Breast epithelium (tissue), 4 donors: Measurements from ENCODE around the gene PPOX. TPM values are rescaled to one million over a fixed set of nuclear protein-coding genes. Genes with fewer than 3 reads are reported as not detected.

Experiments
- DNase-seq, 2 donors: peaks; one replicate each; pipeline ENCODE4 v3.0.0-alpha.2; 2019; ENCODE audit warnings: low spot score in 2 of 2
- H3K27ac ChIP-seq, 2 donors: fragments of 200-600 bp; sonication (generic) in 1 of 2; one replicate each; pipeline ENCODE4 v1.5.1; 2016 to 2019; ENCODE audit warnings: mild to moderate bottlenecking in 1 of 2
- H3K27me3 ChIP-seq, 2 donors: fragments of 200-600 bp; sonication (generic) in 1 of 2; one replicate each; pipeline versions ENCODE4 v1.5.1 to v1.6.0; 2017 to 2019; ENCODE audit warnings: control low read depth in 1 of 2, mild to moderate bottlenecking in 1 of 2
- H3K36me3 ChIP-seq: fragments of 200-600 bp; one replicate; pipeline ENCODE4 v1.5.1; 2019
- H3K4me1 ChIP-seq, 2 donors: fragments of 200-600 bp; sonication (generic); one replicate each; pipeline ENCODE4 v1.5.1; 2016 to 2019; ENCODE audit warnings: control low read depth in 1 of 2
- H3K4me3 ChIP-seq, 3 donors: fragments of 200-600 bp; sonication (generic); 1 replicate in 2 of 3; 2 replicates in 1 of 3; pipeline ENCODE4 v1.5.1; 2016 to 2019; ENCODE audit warnings: mild to moderate bottlenecking in 3 of 3, moderate library complexity in 2 of 3
- H3K9me3 ChIP-seq, 2 donors: fragments of 200-600 bp; sonication (generic) in 1 of 2; one replicate each; pipeline ENCODE4 v1.5.1; 2016 to 2019; ENCODE audit warnings: control low read depth in 1 of 2
- CTCF ChIP-seq, 3 donors: fragments of 450-650 bp; IDR thresholded peaks; one replicate each; pipeline ENCODE4 v1.5.1; 2016 to 2017; ENCODE audit warnings: antibody characterized with exemption in 3 of 3, mild to moderate bottlenecking in 3 of 3, moderate library complexity in 3 of 3
- POLR2A ChIP-seq: fragments of 450-650 bp; IDR thresholded peaks from one replicate; pipeline ENCODE4 v1.6.1; 2016; ENCODE audit warnings: antibody characterized with exemption, mild to moderate bottlenecking, moderate library complexity
- POLR2AphosphoS5 ChIP-seq, 3 donors: sonication (generic); formaldehyde crosslinking; IDR thresholded peaks; one replicate each; pipeline ENCODE4 v1.6.1; 2017; ENCODE audit warnings: antibody characterized with exemption in 3 of 3
- intact Hi-C: fragments of 100-400 bp; cut with DNase I; formaldehyde crosslinking; loops from one replicate; pipeline ENCODE4 v1.15.1; 2023; ENCODE audit warnings: low total_unique reads
- total RNA-seq, 3 donors: library from RNA; depleted of rRNA; stranded (reverse); fragments of >200 nt; gene quantifications; one replicate each; pipeline ENCODE4 v1.1.0, GENCODE V29; 2016

The PPOX gene
- 10 to 100 TPM; 19.5 to 26.8 (median 25.2) TPM for total RNA-seq

GRCh38 chr1:161165742-161166668 is at the start of gene PPOX:
Gene PPOX (plus strand): TSS chr1:161166426. CDS start chr1:161166848, 422 bp downstream.
- H3K9me3 ChIP-seq = no peaks in the 10 kb centered on the region
- H3K4me1 ChIP-seq = peaks cover 0 to 9% of the 10 kb centered on the region in 2 donors
- TF ChIP-seq CTCF (IDR thresholded peaks at IDR 0.05) (peak; percentile 9 to 33 (median 31)), POLR2AphosphoS5 (IDR thresholded peaks at IDR 0.05) (peak; percentile 73 to 90 (median 85)), POLR2A (peak; percentile 32)
- DNase-seq = peak; percentile 97 to 98
- peak within 1 kb of the TSS; percentile 54 to 88 (median 86) for H3K4me3 ChIP-seq
- H3K27me3 ChIP-seq = no peaks in the 10 kb centered on the region
- no peaks in the 10 kb centered on the region for H3K36me3 ChIP-seq
- peak within 1 kb of the TSS; percentile 92 to 93 for H3K27ac ChIP-seq
- intact Hi-C loops = no loop called here

GRCh38 chr1:161117759-161118581 is 48.3 kb upstream of the PPOX start, which contains the start of the genes NIT1 and PFDN2:
Gene NIT1 (plus strand): TSS chr1:161118105. CDS start chr1:161118177, 72 bp downstream.
Gene PFDN2 (minus strand): TSS chr1:161118037. CDS start chr1:161118026, 11 bp downstream.
- TF ChIP-seq CTCF (IDR thresholded peaks at IDR 0.05) (no peak), POLR2AphosphoS5 (IDR thresholded peaks at IDR 0.05) (peak; percentile 91 to 98 (median 96)), POLR2A (peak; percentile 86)
- Histone ChIP-seq H3K4me3 (peak within 1 kb of the TSS; percentile 72 to 88 (median 79)), H3K9me3 (no peaks in the 10 kb centered on the region), H3K27ac (peak within 1 kb of the TSS; percentile 87 to 95), H3K36me3 (peaks cover 4% of the 10 kb centered on the region), H3K27me3 (no peaks in the 10 kb centered on the region), H3K4me1 (peaks cover 8 to 25% of the 10 kb centered on the region in 2 donors)
- intact Hi-C loops = loop anchor here (10.0 kb wide), 1 partner anchor 393 kb away; no protein-coding TSS in a partner anchor
- peak; percentile 76 to 81 for DNase-seq

GRCh38 chr1:161119092-161119903 is 46.9 kb upstream of the PPOX start:
- Histone ChIP-seq H3K4me1 (peaks cover 8 to 25% of the 10 kb centered on the region in 2 donors), H3K9me3 (no peaks in the 10 kb centered on the region), H3K27me3 (no peaks in the 10 kb centered on the region), H3K27ac (peak overlapping the region; percentile 87 to 95), H3K4me3 (peak overlapping the region in 2 of 3 donors; percentile 72 to 79), H3K36me3 (peaks cover 4% of the 10 kb centered on the region)
- intact Hi-C loops = loop anchor here (10.0 kb wide), 1 partner anchor 394 kb away; no protein-coding TSS in a partner anchor
- TF ChIP-seq POLR2A (no peak), POLR2AphosphoS5 (IDR thresholded peaks at IDR 0.05) (peak in 1 of 3 donors; percentile 8), CTCF (IDR thresholded peaks at IDR 0.05) (peak in 1 of 3 donors; percentile 44)
- peak in 1 of 2 donors; percentile 56 for DNase-seq

GRCh38 chr1:161121042-161121650 is 45.1 kb upstream of the PPOX start:
- Histone ChIP-seq H3K27me3 (no peaks in the 10 kb centered on the region), H3K4me1 (peaks cover 8 to 25% of the 10 kb centered on the region in 2 donors), H3K9me3 (no peaks in the 10 kb centered on the region), H3K27ac (no peak overlapping the region), H3K36me3 (peaks cover 4% of the 10 kb centered on the region), H3K4me3 (no peak overlapping the region)
- TF ChIP-seq POLR2AphosphoS5 (IDR thresholded peaks at IDR 0.05) (no peak), CTCF (IDR thresholded peaks at IDR 0.05) (no peak), POLR2A (no peak)
- intact Hi-C loops = no loop called here
- DNase-seq = no peak
